ENCODE data around the gene ZNF174.

ZNF174 gene

GRCh38 chr16:3400779-3401688, at the start of gene ZNF174, which contains the start of gene ZSCAN32:
TSS of gene ZNF174 (plus strand) at chr16:3401215. CDS start at chr16:3402005, 790 bp downstream.
TSS of gene ZSCAN32 (minus strand) at chr16:3401004. CDS start at chr16:3397557, 3,447 bp downstream.
- peak; percentile 99 for DNase-seq

GRCh38 chr16:3355589-3355988, 45.4 kb upstream of the ZNF174 start, which contains the start of gene OR2C1:
TSS of gene OR2C1 (plus strand) at chr16:3355889. CDS start at chr16:3355941, 52 bp downstream.
- DNase-seq, result no peak

GRCh38 chr16:3356118-3356517, 44.9 kb upstream of the ZNF174 start:
- no peak for DNase-seq

GRCh38 chr16:3358871-3359270, 42.1 kb upstream of the ZNF174 start:
- no peak for DNase-seq

GRCh38 chr16:3362931-3363330, 38.1 kb upstream of the ZNF174 start:
- no peak for DNase-seq

GRCh38 chr16:3363793-3364192, 37.2 kb upstream of the ZNF174 start:
- DNase-seq, result no peak

- DNase-seq, result peak; percentile 92
Observed at GRCh38 chr16:3364774-3365427, 36.1 kb upstream of the ZNF174 start.

- no peak for DNase-seq
Observed at GRCh38 chr16:3369073-3369472, 31.9 kb upstream of the ZNF174 start.

GRCh38 chr16:3375680-3376079, 25.3 kb upstream of the ZNF174 start:
- DNase-seq, result no peak

GRCh38 chr16:3377917-3378316, 23.1 kb upstream of the ZNF174 start:
- DNase-seq, result no peak

- no peak for DNase-seq
Observed at GRCh38 chr16:3383045-3383448, 18.0 kb upstream of the ZNF174 start.

GRCh38 chr16:3388325-3388724, 12.7 kb upstream of the ZNF174 start:
- no peak for DNase-seq

GRCh38 chr16:3389663-3390338, 11.2 kb upstream of the ZNF174 start:
- DNase-seq, result no peak

- no peak for DNase-seq
Observed at GRCh38 chr16:3400446-3400778, 603 bp upstream of the ZNF174 start.

- no peak for DNase-seq
Observed at GRCh38 chr16:3401719-3402397, 843 bp downstream of the ZNF174 start.

GRCh38 chr16:3408561-3409197, 7.7 kb downstream of the ZNF174 start:
- no peak for DNase-seq

- no peak for DNase-seq
Observed at GRCh38 chr16:3413730-3414379, 12.8 kb downstream of the ZNF174 start.

- DNase-seq, result peak; percentile 63
Observed at GRCh38 chr16:3431779-3432219, 30.8 kb downstream of the ZNF174 start.

GRCh38 chr16:3434373-3434772, 33.4 kb downstream of the ZNF174 start:
- DNase-seq, result no peak

GRCh38 chr16:3439637-3440036, 38.6 kb downstream of the ZNF174 start:
- DNase-seq, result no peak

Data from CD4-positive, alpha-beta T cell treated with Interleukin-15 for 1 hour (primary cell).